ENCODE data around the gene P2RX3.
"Not testable (repeated sequence)": the region's sequence is repeated elsewhere in the genome, so short reads cannot be mapped to it uniquely, and the experiment has no call there.

- TF ChIP-seq CTCF, POLR2A (IDR thresholded peaks at IDR 0.05): not testable (repeated sequence)
These were observed 65.0 kb downstream of the P2RX3 start for GRCh38 chr11:57403003-57403801.
